ENCODE measurements around the gene UNC13A. TPM values are rescaled to one million over a fixed set of nuclear protein-coding genes. Genes with fewer than 3 reads are reported as not detected.

UNC13A gene
- total RNA-seq, 2 experiments from 2014 or later = 0.02 TPM

- POLR2A ChIA-PET = no interaction called here
These were observed 122.5 kb downstream of the UNC13A start for GRCh38 chr19:17565611-17566010.

DNA sequence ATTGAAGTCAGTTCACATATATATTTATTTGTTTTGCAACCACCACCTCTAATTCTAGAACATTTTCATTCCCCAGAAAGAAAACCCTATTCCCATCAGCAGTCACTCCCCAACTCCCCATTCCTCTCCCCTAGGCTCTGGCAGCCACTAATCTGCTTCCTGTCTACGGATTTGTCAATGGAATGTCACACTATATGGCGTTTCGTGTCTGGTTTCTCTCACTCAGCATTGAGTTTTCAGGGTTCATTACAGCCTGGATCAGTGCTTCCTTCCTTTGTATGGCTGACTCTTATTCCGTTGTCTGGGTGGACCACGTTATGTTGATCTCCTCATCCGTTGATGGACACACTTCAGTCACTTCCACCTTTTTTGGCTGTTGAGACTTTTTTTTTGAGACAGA lies 123.4 kb downstream of the UNC13A start:
- ChIA-PET POLR2A (no interaction called here), CTCF (no interaction called here)
- H3K9me3 Mint-ChIP-seq = no peaks in the 10 kb centered on the region
- H3K4me1 Mint-ChIP-seq (ENCODE audit: low read depth) = no peaks in the 10 kb centered on the region
- no peak overlapping the region for H3K27ac Mint-ChIP-seq
- DNase-seq = no peak
- no peak overlapping the region for H3K4me3 Mint-ChIP-seq
- intact Hi-C loops (cut with micrococcal nuclease) = no loop called here
- peaks cover 38% of the 10 kb centered on the region for H3K36me3 Mint-ChIP-seq
- no peaks in the 10 kb centered on the region for H3K27me3 Mint-ChIP-seq

More at GRCh38 chr19:17565611-17566010, 122.5 kb downstream of the UNC13A start:
- CTCF ChIA-PET = no interaction called here
- Mint-ChIP-seq H3K9me3 (no peaks in the 10 kb centered on the region), H3K4me3 (no peak overlapping the region), H3K27me3 (no peaks in the 10 kb centered on the region), H3K4me1 (ENCODE audit: low read depth) (no peaks in the 10 kb centered on the region), H3K27ac (no peak overlapping the region), H3K36me3 (peaks cover 33% of the 10 kb centered on the region)
- no peak for DNase-seq
- intact Hi-C loops (cut with micrococcal nuclease) = no loop called here

DNA sequence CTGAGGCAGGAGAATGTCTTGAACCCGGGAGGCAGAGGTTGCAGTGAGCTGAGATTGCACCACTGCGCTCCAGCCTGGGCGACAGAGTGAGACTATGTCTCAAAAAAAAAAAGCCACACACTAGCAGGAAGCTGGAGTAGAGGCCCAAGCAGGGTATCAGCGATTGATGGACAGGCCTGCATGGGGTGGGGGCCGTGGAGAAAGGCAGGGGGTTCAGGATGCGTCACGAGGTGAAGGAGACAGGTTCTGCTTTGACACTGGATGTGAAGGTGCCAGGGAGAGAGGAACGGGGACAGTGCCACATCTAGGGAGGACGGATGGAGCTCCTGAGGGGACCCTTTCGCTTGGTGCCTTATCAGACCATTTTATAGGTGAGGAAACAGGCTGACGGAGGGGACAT lies 125.6 kb downstream of the UNC13A start:
- no peaks in the 10 kb centered on the region for H3K9me3 Mint-ChIP-seq
- POLR2A ChIA-PET = no interaction called here
- H3K36me3 Mint-ChIP-seq = peaks cover 33% of the 10 kb centered on the region
- H3K27ac Mint-ChIP-seq = peak overlapping the region; percentile 8
- H3K4me3 Mint-ChIP-seq = no peak overlapping the region
- no peak for DNase-seq
- no peaks in the 10 kb centered on the region for H3K27me3 Mint-ChIP-seq
- H3K4me1 Mint-ChIP-seq (ENCODE audit: low read depth) = no peaks in the 10 kb centered on the region
- CTCF ChIA-PET = interaction anchor here (1.5 kb wide), 1 partner anchor 13 kb away, joined by 3 read pairs; no protein-coding TSS in a partner anchor
- intact Hi-C loops (cut with micrococcal nuclease) = no loop called here

DNA sequence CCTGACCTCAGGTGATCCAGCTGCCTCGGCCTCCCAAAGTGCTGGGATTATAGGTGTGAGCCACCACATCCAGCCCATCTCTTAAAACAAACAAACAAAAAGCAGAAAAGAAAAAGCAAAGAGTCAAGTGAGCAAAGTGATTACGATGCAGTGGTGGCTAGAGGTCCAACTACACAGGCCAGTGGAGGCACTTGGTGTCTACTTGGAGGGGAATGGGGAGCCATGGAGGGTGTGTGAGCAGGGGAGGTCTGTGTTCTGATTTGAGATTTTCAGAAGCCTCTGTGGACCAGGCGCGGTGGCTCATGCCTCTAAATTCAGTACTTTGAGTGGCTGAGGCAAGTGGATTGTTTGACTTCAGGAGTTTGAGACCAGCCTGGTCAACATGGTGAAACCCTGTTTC lies 126.1 kb downstream of the UNC13A start:
- POLR2A ChIA-PET = no interaction called here
- no peak overlapping the region for H3K4me3 Mint-ChIP-seq
- CTCF ChIA-PET = no interaction called here
- no peak overlapping the region for H3K27ac Mint-ChIP-seq
- intact Hi-C loops (cut with micrococcal nuclease) = no loop called here
- H3K9me3 Mint-ChIP-seq = no peaks in the 10 kb centered on the region
- DNase-seq = no peak
- H3K4me1 Mint-ChIP-seq (ENCODE audit: low read depth) = peaks cover under 1% of the 10 kb centered on the region
- no peaks in the 10 kb centered on the region for H3K27me3 Mint-ChIP-seq
- peaks cover 30% of the 10 kb centered on the region for H3K36me3 Mint-ChIP-seq

DNA sequence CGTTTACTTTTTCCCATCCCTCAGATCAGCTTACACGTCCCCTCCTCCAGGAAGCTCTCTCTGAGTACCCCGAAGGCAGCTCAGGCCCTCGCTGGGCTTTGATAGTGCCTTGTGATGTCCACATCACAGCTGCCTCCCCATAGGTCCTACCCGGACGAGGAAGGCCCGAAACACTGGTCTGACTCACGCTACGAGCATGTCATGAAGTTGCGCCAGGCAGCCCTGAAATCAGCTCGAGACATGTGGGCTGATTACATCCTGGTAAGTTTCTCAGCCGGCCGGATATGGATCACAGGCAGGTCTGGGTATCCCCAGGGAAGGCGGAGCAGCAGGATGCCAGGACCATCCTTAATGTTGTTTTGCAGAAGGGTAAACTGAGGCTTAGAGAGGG lies 128.0 kb downstream of the UNC13A start:
- no peaks in the 10 kb centered on the region for H3K27me3 Mint-ChIP-seq
- H3K36me3 Mint-ChIP-seq = peaks cover 30% of the 10 kb centered on the region
- intact Hi-C loops (cut with micrococcal nuclease) = no loop called here
- H3K4me3 Mint-ChIP-seq = no peak overlapping the region
- H3K9me3 Mint-ChIP-seq = no peaks in the 10 kb centered on the region
- POLR2A ChIA-PET = no interaction called here
- no peak for DNase-seq
- peaks cover 7% of the 10 kb centered on the region for H3K4me1 Mint-ChIP-seq (ENCODE audit: low read depth)
- H3K27ac Mint-ChIP-seq = no peak overlapping the region
- CTCF ChIA-PET = interaction anchor here (1.0 to 2.2 kb wide), 2 partner anchors 13 to 64 kb away, joined by 5 to 10 read pairs; no protein-coding TSS in a partner anchor

GRCh38 chr19:17557466-17557865 lies 130.7 kb downstream of the UNC13A start:
- intact Hi-C loops (cut with micrococcal nuclease) = loop anchor here (5.0 kb wide), 1 partner anchor 105 kb away; no protein-coding TSS in a partner anchor
- no peaks in the 10 kb centered on the region for H3K27me3 Mint-ChIP-seq
- H3K9me3 Mint-ChIP-seq = no peaks in the 10 kb centered on the region
- peak overlapping the region; percentile 84 for H3K4me3 Mint-ChIP-seq
- no peak overlapping the region for H3K27ac Mint-ChIP-seq
- peaks cover 10% of the 10 kb centered on the region for H3K4me1 Mint-ChIP-seq (ENCODE audit: low read depth)
- CTCF ChIA-PET = interaction anchor here (2.1 to 2.3 kb wide), 2 partner anchors 16 to 61 kb away, joined by 11 to 12 read pairs; no protein-coding TSS in a partner anchor
- peaks cover 24% of the 10 kb centered on the region for H3K36me3 Mint-ChIP-seq
- DNase-seq = no peak
- POLR2A ChIA-PET = interaction anchor here (1.0 kb wide), 1 partner anchor 28 kb away, joined by 3 read pairs; no protein-coding TSS in a partner anchor

DNA sequence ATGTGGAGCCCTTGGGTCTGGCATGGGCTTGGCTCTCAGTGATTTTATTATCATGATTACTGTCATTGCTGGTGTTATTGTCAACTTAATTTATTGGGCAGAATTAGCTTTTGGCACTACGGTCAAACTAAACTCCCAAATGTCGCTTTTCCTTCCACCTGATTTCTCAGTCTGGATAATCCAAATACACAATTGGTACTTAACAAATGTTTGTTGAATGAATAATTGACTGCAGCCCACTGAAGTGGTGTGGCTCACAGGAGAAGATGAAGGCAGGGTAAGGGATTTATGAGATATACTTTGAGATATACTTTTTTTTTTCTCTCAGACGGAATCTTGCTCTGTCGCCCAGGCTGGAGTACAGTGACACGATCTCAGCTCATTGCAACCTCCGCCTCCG lies 131.2 kb downstream of the UNC13A start:
- Mint-ChIP-seq H3K4me1 (ENCODE audit: low read depth) (peaks cover 10% of the 10 kb centered on the region), H3K36me3 (peaks cover 22% of the 10 kb centered on the region), H3K27ac (no peak overlapping the region), H3K9me3 (no peaks in the 10 kb centered on the region), H3K27me3 (no peaks in the 10 kb centered on the region), H3K4me3 (peak overlapping the region; percentile 84)
- intact Hi-C loops (cut with micrococcal nuclease) = loop anchor here (5.0 kb wide), 1 partner anchor 105 kb away; no protein-coding TSS in a partner anchor
- POLR2A ChIA-PET = interaction anchor here (0.8 to 1.0 kb wide), 2 partner anchors 27 to 290 kb away, joined by 3 read pairs; no protein-coding TSS in a partner anchor
- DNase-seq = no peak
- CTCF ChIA-PET = interaction anchor here (0.6 to 2.3 kb wide), 4 partner anchors 17 to 91 kb away, joined by 3 to 12 read pairs (median 7); no protein-coding TSS in a partner anchor

DNA sequence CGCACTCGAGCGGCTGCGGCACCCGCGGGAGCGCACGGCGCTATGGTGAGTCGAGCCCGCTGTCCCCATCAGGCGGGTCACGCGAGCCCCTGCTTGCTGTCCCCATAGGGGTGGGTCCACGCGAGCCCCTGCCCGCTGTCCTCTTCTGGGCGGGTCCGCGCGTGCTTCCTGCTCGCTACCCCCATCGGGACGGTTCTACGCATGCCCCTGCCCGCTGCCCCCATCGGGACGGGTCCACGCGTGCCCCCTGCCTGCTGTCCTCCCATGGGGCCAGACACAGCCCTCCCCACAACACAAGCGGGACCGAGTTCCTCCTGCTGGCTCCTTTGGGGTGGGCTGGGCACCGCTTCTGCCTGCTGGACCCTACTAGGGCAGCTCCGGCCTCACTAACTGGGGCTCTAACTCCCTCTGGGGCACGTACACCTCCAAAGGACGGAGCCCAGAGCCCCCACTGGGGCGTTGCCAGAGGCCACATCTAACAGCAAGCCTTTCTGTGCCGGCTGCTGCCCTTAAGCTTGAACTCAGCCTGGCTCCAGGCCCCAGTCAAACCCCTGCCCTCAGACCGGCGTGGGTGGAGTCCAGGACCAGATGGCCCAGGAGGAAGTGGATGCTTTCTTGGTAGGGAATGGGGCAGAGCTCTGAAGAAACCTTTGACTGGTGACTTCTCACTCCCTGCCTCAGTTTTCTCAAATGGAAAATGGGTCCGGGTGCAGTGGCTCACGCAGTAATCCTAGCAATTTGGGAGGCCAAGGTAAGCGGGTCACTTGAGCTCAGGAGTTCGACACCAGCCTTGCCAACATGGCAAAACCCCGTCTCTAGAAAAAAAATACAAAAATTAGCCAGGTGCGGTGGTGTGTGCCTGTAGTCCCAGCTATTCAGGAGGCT lies 132.0 kb downstream of the UNC13A start:
- ChIA-PET CTCF (interaction anchor here (0.6 to 2.3 kb wide), 5 partner anchors 17 to 105 kb away, joined by 3 to 12 read pairs (median 3); no protein-coding TSS in a partner anchor), POLR2A (interaction anchor here (0.6 to 1.1 kb wide), 3 partner anchors 34 to 291 kb away, joined by 3 read pairs; no protein-coding TSS in a partner anchor)
- Mint-ChIP-seq H3K4me1 (ENCODE audit: low read depth) (peaks cover 10% of the 10 kb centered on the region), H3K9me3 (no peaks in the 10 kb centered on the region), H3K27me3 (no peaks in the 10 kb centered on the region), H3K36me3 (peaks cover 16% of the 10 kb centered on the region), H3K27ac (peak overlapping the region; percentile 65), H3K4me3 (peak overlapping the region; percentile 84)
- intact Hi-C loops (cut with micrococcal nuclease) = loop anchor here (1.0 to 5.0 kb wide), 5 partner anchors 17 to 219 kb away; partner anchors contain the start of gene GTPBP3
- DNase-seq = peak; percentile 41

DNA sequence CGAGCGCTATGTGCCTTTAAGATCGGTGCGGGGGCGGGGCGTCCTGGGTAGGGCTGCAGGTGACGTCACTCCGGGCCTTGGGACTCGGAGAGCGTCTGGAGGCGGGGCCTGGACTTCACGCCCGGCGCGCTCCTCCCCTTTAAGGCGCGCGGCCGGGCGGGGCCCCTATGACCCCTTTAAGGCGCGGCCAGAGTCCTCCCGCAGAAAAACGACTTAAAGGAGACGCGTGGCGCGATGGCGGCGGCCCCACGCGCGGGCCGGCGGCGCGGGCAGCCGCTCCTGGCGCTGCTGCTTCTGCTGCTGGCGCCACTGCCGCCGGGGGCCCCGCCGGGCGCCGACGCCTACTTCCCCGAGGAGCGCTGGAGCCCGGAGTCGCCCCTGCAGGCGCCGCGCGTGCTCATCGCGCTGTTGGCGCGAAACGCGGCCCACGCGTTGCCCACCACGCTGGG lies 132.7 kb downstream of the UNC13A start, which contains the start of gene COLGALT1:
Gene COLGALT1, plus strand, starts transcription at position 170 of the 449 bp plus-strand sequence. Its CDS starts 65 bp downstream, at position 235.
- ChIA-PET POLR2A (interaction anchor here (1.1 kb wide), 1 partner anchor 33 kb away, joined by 3 read pairs; no protein-coding TSS in a partner anchor), CTCF (interaction anchor here (2.1 kb wide), 1 partner anchor 18 kb away, joined by 12 read pairs; no protein-coding TSS in a partner anchor)
- no peaks in the 10 kb centered on the region for H3K27me3 Mint-ChIP-seq
- peaks cover 16% of the 10 kb centered on the region for H3K36me3 Mint-ChIP-seq
- H3K4me1 Mint-ChIP-seq (ENCODE audit: low read depth) = peaks cover 10% of the 10 kb centered on the region
- peak within 1 kb of the TSS; percentile 65 for H3K27ac Mint-ChIP-seq
- peak; percentile 99 for DNase-seq
- H3K4me3 Mint-ChIP-seq = peak within 1 kb of the TSS; percentile 84
- intact Hi-C loops (cut with micrococcal nuclease) = loop anchor here (1.0 to 5.0 kb wide), 5 partner anchors 16 to 218 kb away; partner anchors contain the start of gene GTPBP3
- no peaks in the 10 kb centered on the region for H3K9me3 Mint-ChIP-seq

GRCh38 chr19:17554968-17555479 lies 133.1 kb downstream of the UNC13A start:
- peaks cover 10% of the 10 kb centered on the region for H3K4me1 Mint-ChIP-seq (ENCODE audit: low read depth)
- peaks cover 12% of the 10 kb centered on the region for H3K36me3 Mint-ChIP-seq
- CTCF ChIA-PET = interaction anchor here (0.6 kb wide), 1 partner anchor 59 kb away, joined by 3 read pairs; no protein-coding TSS in a partner anchor

GRCh38 chr19:17553256-17553655 lies 134.9 kb downstream of the UNC13A start:
- no peaks in the 10 kb centered on the region for H3K9me3 Mint-ChIP-seq
- ChIA-PET CTCF (interaction anchor here (1.3 to 3.0 kb wide), 2 partner anchors 20 to 57 kb away, joined by 6 to 12 read pairs; no protein-coding TSS in a partner anchor), POLR2A (no interaction called here)
- H3K36me3 Mint-ChIP-seq = peaks cover 4% of the 10 kb centered on the region
- no peaks in the 10 kb centered on the region for H3K27me3 Mint-ChIP-seq
- no peak for DNase-seq
- intact Hi-C loops (cut with micrococcal nuclease) = no loop called here
- H3K4me1 Mint-ChIP-seq (ENCODE audit: low read depth) = peaks cover 10% of the 10 kb centered on the region
- H3K27ac Mint-ChIP-seq = no peak overlapping the region
- no peak overlapping the region for H3K4me3 Mint-ChIP-seq

More at GRCh38 chr19:17554968-17555479, 133.1 kb downstream of the UNC13A start:
- POLR2A ChIA-PET = no interaction called here
- Mint-ChIP-seq H3K4me3 (peak overlapping the region; percentile 84), H3K27me3 (no peaks in the 10 kb centered on the region), H3K27ac (no peak overlapping the region), H3K9me3 (no peaks in the 10 kb centered on the region)
- DNase-seq = no peak
- intact Hi-C loops (cut with micrococcal nuclease) = loop anchor here (1.0 to 5.0 kb wide), 5 partner anchors 16 to 218 kb away; partner anchors contain the start of gene GTPBP3

All from activated CD4-positive, alpha-beta memory T cell treated with anti-CD3 and anti-CD28 coated beads for 36 hours (primary cell).